Choroid plexus epithelial cell (primary cell): ENCODE results near the gene RALGAPA2.

Source experiments
- DNase-seq: peaks from one replicate; pipeline ENCODE4 v3.0.0-alpha.2; 2010; ENCODE audit warnings: low read depth
- H3K4me3 ChIP-seq: 2 replicates; pipeline ENCODE4 v1.5.1; 2011; ENCODE audit warnings: low read depth, mild to moderate bottlenecking, control low read depth, low read length, moderate library complexity
- TF ChIP-seq, protein P1 (sequence below): conservative IDR thresholded peaks from 2 replicates; pipeline ENCODE4 v1.5.1; 2011; ENCODE audit warnings: low read depth, mild to moderate bottlenecking, control low read depth, inconsistent platforms, low read length, moderate library complexity

The RALGAPA2 gene

DNA sequence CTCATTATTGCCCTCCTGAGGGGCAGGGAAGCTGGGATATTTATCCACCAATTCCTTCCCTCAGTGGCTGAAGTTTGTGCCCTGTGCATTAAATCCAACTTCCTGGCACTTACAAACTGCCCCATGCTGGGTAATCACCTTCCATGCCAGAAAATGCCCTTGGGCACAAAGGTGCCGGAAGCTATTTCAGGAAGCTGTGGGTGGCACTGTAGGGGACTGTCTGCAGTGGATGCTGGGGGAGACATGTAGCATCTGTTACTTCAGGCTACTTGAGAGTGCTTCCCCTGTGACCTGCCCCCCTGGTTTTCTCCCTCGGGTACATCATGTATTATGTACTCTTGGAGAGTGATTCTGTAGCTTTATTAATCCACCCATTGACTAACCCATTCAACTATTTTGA, 24.7 kb upstream of the RALGAPA2 start:
- TF ChIP-seq, protein P1, sequence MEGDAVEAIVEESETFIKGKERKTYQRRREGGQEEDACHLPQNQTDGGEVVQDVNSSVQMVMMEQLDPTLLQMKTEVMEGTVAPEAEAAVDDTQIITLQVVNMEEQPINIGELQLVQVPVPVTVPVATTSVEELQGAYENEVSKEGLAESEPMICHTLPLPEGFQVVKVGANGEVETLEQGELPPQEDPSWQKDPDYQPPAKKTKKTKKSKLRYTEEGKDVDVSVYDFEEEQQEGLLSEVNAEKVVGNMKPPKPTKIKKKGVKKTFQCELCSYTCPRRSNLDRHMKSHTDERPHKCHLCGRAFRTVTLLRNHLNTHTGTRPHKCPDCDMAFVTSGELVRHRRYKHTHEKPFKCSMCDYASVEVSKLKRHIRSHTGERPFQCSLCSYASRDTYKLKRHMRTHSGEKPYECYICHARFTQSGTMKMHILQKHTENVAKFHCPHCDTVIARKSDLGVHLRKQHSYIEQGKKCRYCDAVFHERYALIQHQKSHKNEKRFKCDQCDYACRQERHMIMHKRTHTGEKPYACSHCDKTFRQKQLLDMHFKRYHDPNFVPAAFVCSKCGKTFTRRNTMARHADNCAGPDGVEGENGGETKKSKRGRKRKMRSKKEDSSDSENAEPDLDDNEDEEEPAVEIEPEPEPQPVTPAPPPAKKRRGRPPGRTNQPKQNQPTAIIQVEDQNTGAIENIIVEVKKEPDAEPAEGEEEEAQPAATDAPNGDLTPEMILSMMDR = no peak
- no peak overlapping the region for H3K4me3 ChIP-seq
- DNase-seq = no peak

DNA sequence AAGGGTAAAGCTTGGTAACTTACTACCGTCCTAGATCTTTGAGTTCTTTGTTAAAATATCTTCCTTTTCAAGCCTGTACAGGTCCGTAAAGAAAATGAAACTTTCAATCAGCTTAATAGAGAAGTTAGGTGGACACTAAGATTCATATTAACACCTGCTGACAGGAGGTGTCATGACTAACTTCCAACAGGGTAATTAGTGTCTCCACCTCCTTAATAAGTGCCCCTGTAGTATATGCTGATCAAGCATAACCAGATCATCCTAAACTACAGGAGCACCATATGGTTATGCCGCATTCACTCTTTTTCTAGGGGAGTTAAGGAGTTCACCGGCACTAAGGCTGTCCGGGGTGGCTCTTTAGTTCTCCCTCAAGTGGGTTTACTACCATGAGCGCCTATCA, 23.9 kb upstream of the RALGAPA2 start:
- DNase-seq = no peak
- H3K4me3 ChIP-seq = no peak overlapping the region
- TF ChIP-seq, protein P1 = no peak

DNA sequence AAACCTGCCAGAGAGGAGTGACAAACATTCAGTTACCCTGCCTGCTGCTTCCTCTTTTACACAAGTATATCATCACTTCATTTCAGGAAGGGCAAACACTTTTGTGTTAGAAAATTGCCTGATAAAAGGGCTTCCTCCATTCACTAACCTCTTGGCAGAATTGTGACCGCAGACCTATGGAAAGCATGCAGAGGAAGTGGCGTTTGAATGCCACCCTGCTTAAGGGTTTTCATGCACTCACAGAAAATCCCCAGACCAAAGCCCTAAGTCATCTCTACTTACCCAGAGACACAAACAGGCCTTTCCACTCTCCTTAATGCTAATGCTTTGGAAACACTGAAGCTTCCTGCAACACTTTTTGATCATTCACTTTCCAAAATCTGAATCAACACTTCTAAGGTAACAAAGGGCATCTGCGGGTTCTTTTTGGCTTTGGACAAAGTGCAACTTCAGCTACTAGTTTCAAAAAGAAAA, 22.1 kb upstream of the RALGAPA2 start:
- TF ChIP-seq, protein P1 = no peak
- DNase-seq = no peak
- H3K4me3 ChIP-seq = no peak overlapping the region

DNA sequence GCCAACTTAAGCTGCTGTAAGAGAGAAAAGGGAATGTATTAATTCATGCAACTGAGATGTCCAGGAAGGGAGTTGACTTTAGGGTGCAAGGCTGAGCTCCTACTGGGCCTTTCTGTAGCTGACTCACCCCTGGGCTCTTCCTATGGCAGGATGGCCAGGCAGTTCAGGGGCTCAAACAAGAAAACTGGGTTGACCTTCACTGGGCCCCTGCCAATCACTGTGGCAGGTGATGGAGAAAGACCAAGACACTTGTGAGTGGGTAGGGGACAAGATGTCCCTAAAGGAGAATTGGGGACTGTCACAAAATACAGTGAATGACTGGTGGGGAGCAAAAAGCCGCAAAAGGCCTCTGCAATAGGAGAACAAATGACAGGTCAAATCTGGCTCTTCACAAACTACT, 21.5 kb upstream of the RALGAPA2 start:
- DNase-seq = no peak
- H3K4me3 ChIP-seq = no peak overlapping the region
- TF ChIP-seq, protein P1 = no peak

DNA sequence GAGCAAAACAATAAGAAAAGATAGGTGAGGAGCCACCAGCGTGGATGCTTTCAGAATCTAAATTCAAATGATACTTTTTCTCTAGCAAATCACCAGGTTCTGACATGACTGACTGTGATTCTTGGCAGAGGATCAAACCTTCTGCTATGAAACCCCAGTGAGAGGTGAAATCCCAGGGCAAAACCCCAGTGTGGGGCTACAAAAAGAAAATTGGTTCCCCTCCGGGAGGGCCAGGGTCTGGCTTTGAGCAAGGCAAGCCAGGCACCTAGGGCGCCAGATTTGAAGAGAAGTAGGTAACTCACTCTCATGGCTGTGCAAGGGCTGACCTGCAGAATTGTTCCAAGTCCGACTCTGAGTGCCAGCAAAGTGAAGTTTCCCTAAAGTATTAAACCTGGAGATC, 20.2 kb upstream of the RALGAPA2 start:
- peak; percentile 42 for DNase-seq
- TF ChIP-seq, protein P1 = no peak
- no peak overlapping the region for H3K4me3 ChIP-seq

DNA sequence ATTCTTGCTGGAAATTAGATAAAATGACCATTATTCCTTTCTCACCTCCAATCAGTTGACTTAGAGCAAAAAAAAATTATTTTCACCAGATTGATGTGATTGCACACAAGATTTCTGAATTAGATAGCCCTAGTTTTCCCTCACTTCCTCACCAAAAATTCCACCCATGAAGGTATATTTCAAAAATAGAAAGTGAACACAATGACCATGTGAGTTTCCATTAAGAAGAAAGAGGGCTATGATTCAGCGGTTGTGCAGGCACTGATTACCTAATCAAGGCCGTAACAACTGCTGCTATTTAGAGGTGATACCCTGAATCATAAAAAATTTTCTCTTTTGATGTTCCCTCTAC, 19.5 kb upstream of the RALGAPA2 start:
- H3K4me3 ChIP-seq = no peak overlapping the region
- peak; percentile 66 for DNase-seq
- TF ChIP-seq, protein P1 = no peak

DNA sequence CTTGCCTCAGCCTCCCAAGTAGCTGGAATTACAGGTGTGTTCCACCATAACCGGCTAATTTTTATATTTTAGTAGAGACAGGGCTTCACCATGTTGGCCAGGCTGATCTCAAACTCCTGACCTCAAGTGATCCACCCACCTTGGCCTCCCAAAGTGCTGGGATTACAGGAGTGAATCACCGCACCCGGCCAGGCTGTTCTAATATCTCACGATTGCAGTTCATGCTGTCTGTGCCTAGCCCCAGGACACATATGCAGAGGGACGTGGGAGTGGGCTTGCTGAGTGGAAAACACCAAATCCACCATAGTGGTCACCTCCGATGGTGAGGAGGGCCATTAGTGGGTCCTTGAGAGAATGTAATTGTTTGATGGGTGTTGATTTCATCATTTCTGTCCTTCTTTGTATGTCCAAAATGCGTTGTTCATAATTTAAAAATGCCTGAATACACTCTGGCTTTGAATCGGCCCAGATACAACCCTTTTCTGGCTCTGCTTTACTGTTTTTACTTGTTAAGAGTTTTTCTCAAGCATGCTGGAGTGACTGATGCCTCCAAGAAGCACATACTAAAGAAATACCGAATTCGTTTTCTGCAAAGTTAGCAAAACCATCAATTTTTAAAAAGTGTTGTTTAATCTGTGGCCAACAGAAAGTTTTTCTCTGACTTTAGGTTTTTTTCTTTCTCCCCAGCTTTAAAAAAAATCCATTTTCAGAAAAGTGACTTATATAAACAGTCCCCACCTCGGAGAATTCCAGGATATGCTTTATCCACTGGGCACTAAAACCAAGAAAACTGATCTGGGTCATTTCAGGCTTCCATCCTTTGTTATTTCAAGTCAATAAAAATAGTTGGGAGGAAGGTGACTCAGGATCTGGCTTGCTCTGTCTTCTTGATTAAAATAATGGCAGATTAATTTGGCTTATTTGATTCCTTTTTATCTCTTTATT, 18.8 kb upstream of the RALGAPA2 start:
- DNase-seq = no peak
- H3K4me3 ChIP-seq = no peak overlapping the region
- TF ChIP-seq, protein P1 = no peak
